ENCODE results near the gene ITGA1.

ITGA1 gene

GRCh38 chr5:52822437-52822836 lies 34.7 kb downstream of the ITGA1 start:
- TF ChIP-seq CTCF (IDR thresholded peaks at IDR 0.05; ENCODE audit: low read length, missing control alignments), result no peak
- DNase-seq (ENCODE audit: low read depth), result no peak
- H3K4me3 ChIP-seq (replicated peaks; ENCODE audit: low read depth, low read length), result no peak overlapping the region

- H3K4me3 ChIP-seq (replicated peaks; ENCODE audit: low read depth, low read length), result no peak overlapping the region
- TF ChIP-seq CTCF (IDR thresholded peaks at IDR 0.05; ENCODE audit: low read length, missing control alignments), result no peak
- DNase-seq (ENCODE audit: low read depth), result no peak
Observed at GRCh38 chr5:52824827-52825226, 37.1 kb downstream of the ITGA1 start.

DNA sequence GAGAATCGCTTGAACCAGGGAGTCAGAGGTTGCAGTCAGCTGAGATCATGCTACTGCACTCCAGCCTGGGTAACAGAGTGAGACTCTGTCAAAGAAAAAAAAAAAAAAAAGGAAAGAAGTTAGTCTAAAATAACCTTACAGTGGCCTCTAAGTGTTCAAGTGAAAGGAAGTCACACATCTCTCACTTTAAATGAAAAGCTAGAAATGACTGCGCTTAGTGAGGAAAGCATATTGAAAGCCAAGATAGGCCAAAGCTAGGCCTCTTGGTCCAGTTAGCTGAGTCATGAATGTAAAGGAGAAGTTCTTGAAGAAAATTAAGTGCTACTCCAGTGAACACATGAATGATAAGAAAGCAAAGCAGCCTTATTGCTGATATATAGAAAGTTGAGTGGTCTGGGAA lies 38.1 kb downstream of the ITGA1 start:
- no peak for DNase-seq (ENCODE audit: low read depth)
- no peak overlapping the region for H3K4me3 ChIP-seq (replicated peaks; ENCODE audit: low read depth, low read length)
- TF ChIP-seq CTCF (IDR thresholded peaks at IDR 0.05; ENCODE audit: low read length, missing control alignments), result no peak

- TF ChIP-seq CTCF (IDR thresholded peaks at IDR 0.05; ENCODE audit: low read length, missing control alignments), result no peak
- no peak overlapping the region for H3K4me3 ChIP-seq (replicated peaks; ENCODE audit: low read depth, low read length)
- no peak for DNase-seq (ENCODE audit: low read depth)
Observed at GRCh38 chr5:52827815-52828214, 40.1 kb downstream of the ITGA1 start.

DNA sequence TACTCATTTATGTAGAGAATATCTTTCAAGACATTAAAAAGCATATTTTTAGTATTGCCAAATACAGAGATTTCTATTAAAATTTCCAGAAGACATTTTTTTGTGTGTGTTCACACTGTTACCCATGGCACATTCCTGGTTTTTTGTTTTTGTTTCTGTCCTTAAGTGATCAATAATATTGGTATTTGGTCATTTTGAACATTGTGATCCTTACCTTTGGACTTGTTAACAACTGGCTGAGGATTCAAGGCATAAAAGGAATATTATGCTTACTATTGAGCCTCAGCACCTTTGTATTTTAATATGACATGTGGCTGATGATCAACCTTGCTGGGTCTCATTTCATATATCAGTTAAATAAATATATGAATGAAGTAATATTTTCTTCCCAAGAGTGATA lies 41.9 kb downstream of the ITGA1 start:
- no peak for TF ChIP-seq CTCF (IDR thresholded peaks at IDR 0.05; ENCODE audit: low read length, missing control alignments)
- no peak overlapping the region for H3K4me3 ChIP-seq (replicated peaks; ENCODE audit: low read depth, low read length)
- no peak for DNase-seq (ENCODE audit: low read depth)

- no peak for DNase-seq (ENCODE audit: low read depth)
- H3K4me3 ChIP-seq (replicated peaks; ENCODE audit: low read depth, low read length), result no peak overlapping the region
- no peak for TF ChIP-seq CTCF (IDR thresholded peaks at IDR 0.05; ENCODE audit: low read length, missing control alignments)
Observed at GRCh38 chr5:52830650-52831049, 42.9 kb downstream of the ITGA1 start.

- DNase-seq (ENCODE audit: low read depth), result peak; percentile 39
- H3K4me3 ChIP-seq (replicated peaks; ENCODE audit: low read depth, low read length), result no peak overlapping the region
- no peak for TF ChIP-seq CTCF (IDR thresholded peaks at IDR 0.05; ENCODE audit: low read length, missing control alignments)
Observed at GRCh38 chr5:52831786-52832511, 44.2 kb downstream of the ITGA1 start.
